IMR-90 (cell line): ENCODE measurements around the gene OR6B1.

ENCODE experiments used
- BHLHE40 ChIP-seq: fragments of 150-350 bp; IDR thresholded peaks from 2 replicates; pipeline ENCODE4 v1.6.1; 2016; ENCODE audit warnings: mild to moderate bottlenecking, low read depth, low read length
- POLR2A ChIP-seq: IDR thresholded peaks from 2 replicates; pipeline ENCODE4 v1.6.1; 2012; ENCODE audit warnings: mild to moderate bottlenecking, low read depth, low read length
- TF ChIP-seq, protein P1 (sequence below): conservative IDR thresholded peaks from 2 replicates; pipeline ENCODE4 v1.5.1; 2012; ENCODE audit warnings: mild to moderate bottlenecking, low read depth, low read length, improper control_type of control experiment
- TF ChIP-seq, protein P2 (sequence below): fragments of 150-350 bp; IDR thresholded peaks from 2 replicates; pipeline ENCODE4 v1.6.1; 2017; ENCODE audit warnings: mild to moderate bottlenecking, antibody characterized with exemption, low read length, low read depth

DNA sequence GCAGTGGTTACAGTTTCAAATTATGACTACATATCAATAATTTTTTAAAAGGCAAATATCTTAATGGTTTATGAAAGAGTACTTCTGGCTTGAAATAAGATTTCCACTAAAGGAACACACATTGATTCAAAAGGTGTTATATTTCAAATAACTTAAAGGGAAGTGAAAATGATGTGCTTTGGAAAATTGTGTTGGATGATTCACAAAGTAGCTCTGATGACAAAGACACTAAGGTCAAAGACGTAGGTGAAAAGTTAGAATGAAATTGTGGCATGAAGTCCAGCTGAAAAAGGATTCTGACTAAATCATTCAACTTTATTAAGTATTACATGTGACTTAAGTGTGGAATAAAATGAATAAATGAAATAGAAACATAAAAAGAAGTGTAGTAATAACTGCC is 27.9 kb downstream of the OR6B1 start:
- TF ChIP-seq POLR2A, result no peak
- TF ChIP-seq, protein P1, sequence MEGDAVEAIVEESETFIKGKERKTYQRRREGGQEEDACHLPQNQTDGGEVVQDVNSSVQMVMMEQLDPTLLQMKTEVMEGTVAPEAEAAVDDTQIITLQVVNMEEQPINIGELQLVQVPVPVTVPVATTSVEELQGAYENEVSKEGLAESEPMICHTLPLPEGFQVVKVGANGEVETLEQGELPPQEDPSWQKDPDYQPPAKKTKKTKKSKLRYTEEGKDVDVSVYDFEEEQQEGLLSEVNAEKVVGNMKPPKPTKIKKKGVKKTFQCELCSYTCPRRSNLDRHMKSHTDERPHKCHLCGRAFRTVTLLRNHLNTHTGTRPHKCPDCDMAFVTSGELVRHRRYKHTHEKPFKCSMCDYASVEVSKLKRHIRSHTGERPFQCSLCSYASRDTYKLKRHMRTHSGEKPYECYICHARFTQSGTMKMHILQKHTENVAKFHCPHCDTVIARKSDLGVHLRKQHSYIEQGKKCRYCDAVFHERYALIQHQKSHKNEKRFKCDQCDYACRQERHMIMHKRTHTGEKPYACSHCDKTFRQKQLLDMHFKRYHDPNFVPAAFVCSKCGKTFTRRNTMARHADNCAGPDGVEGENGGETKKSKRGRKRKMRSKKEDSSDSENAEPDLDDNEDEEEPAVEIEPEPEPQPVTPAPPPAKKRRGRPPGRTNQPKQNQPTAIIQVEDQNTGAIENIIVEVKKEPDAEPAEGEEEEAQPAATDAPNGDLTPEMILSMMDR, result no peak
- TF ChIP-seq BHLHE40, result no peak
- TF ChIP-seq, protein P2, sequence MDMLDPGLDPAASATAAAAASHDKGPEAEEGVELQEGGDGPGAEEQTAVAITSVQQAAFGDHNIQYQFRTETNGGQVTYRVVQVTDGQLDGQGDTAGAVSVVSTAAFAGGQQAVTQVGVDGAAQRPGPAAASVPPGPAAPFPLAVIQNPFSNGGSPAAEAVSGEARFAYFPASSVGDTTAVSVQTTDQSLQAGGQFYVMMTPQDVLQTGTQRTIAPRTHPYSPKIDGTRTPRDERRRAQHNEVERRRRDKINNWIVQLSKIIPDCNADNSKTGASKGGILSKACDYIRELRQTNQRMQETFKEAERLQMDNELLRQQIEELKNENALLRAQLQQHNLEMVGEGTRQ, result no peak
